Glutamatergic neuron (in vitro differentiated cells): ENCODE data around the gene PSPN. TPM values are rescaled to one million over a fixed set of nuclear protein-coding genes. Genes with fewer than 3 reads are reported as not detected.
"Not testable (repeated sequence)": the region's sequence is repeated elsewhere in the genome, so short reads cannot be mapped to it uniquely, and the experiment has no call there.

ENCODE experiments used
- DNase-seq: peaks from one replicate; pipeline ENCODE4 v3.0.0; 2022
- H3K27ac Mint-ChIP-seq: one replicate; pipeline ENCODE4 v1.8.0; 2020; ENCODE audit warnings: mild to moderate bottlenecking, mixed read lengths, inconsistent platforms; ENCODE audit not compliant: unreplicated experiment
- H3K27me3 Mint-ChIP-seq: one replicate; pipeline ENCODE4 v1.8.0; 2020; ENCODE audit warnings: mild to moderate bottlenecking, moderate library complexity, mixed read lengths, inconsistent platforms; ENCODE audit not compliant: unreplicated experiment
- H3K36me3 Mint-ChIP-seq: one replicate; pipeline ENCODE4 v1.8.0; 2020; ENCODE audit warnings: mild to moderate bottlenecking, mixed read lengths, inconsistent platforms; ENCODE audit not compliant: unreplicated experiment
- H3K4me1 Mint-ChIP-seq: one replicate; pipeline ENCODE4 v1.8.0; 2020; ENCODE audit warnings: mild to moderate bottlenecking, low read depth, mixed read lengths, inconsistent platforms; ENCODE audit not compliant: unreplicated experiment
- H3K4me3 Mint-ChIP-seq: one replicate; pipeline ENCODE4 v1.8.0; 2020; ENCODE audit warnings: mild to moderate bottlenecking, mixed read lengths, inconsistent platforms; ENCODE audit not compliant: unreplicated experiment
- H3K9me3 Mint-ChIP-seq: one replicate; pipeline ENCODE4 v1.8.0; 2020; ENCODE audit warnings: mild to moderate bottlenecking, moderate library complexity, mixed read lengths, inconsistent platforms; ENCODE audit not compliant: unreplicated experiment
- CTCF ChIP-seq: fragments of 200-600 bp; sonication (generic); IDR thresholded peaks from one replicate; pipeline ENCODE4 v1.5.0; 2021; ENCODE audit not compliant: partially characterized antibody, unreplicated experiment
- total RNA-seq: library from RNA; stranded (reverse); fragmentation: NEBNext Ultra II Directional; extraction: Animal tissue kit (Norgen Biotek cat#: 25700); gene quantifications from one replicate; pipeline ENCODE4 v1.2.1, GENCODE V29; 2021; ENCODE audit not compliant: unreplicated experiment

The PSPN gene
- total RNA-seq, 1 donor from 2014 or later, result 2.3 TPM

- Mint-ChIP-seq H3K36me3 (no peaks in the 10 kb centered on the region), H3K9me3 (peaks cover 2% of the 10 kb centered on the region), H3K4me1 (no peaks in the 10 kb centered on the region), H3K4me3 (no peak overlapping the region), H3K27me3 (no peaks in the 10 kb centered on the region), H3K27ac (no peak overlapping the region)
- DNase-seq, result no peak
- no peak for TF ChIP-seq CTCF
These were observed 23.2 kb downstream of the PSPN start for GRCh38 chr19:6352381-6353165.

GRCh38 chr19:6350688-6351087 lies 25.0 kb downstream of the PSPN start:
- H3K4me3 Mint-ChIP-seq, result no peak overlapping the region
- TF ChIP-seq CTCF, result no peak
- no peak overlapping the region for H3K27ac Mint-ChIP-seq
- no peaks in the 10 kb centered on the region for H3K27me3 Mint-ChIP-seq
- no peak for DNase-seq
- no peaks in the 10 kb centered on the region for H3K36me3 Mint-ChIP-seq
- peaks cover 2% of the 10 kb centered on the region for H3K9me3 Mint-ChIP-seq
- H3K4me1 Mint-ChIP-seq, result no peaks in the 10 kb centered on the region

GRCh38 chr19:6349271-6349670 lies 26.5 kb downstream of the PSPN start:
- not testable (repeated sequence) for H3K4me3 Mint-ChIP-seq, H3K4me1 Mint-ChIP-seq, H3K9me3 Mint-ChIP-seq, H3K27me3 Mint-ChIP-seq, H3K36me3 Mint-ChIP-seq, DNase-seq, H3K27ac Mint-ChIP-seq

GRCh38 chr19:6343462-6343861 lies 32.3 kb downstream of the PSPN start:
- Mint-ChIP-seq H3K4me1 (no peaks in the 10 kb centered on the region), H3K4me3 (no peak overlapping the region), H3K27ac (no peak overlapping the region), H3K27me3 (no peaks in the 10 kb centered on the region), H3K9me3 (peaks cover 1% of the 10 kb centered on the region), H3K36me3 (no peaks in the 10 kb centered on the region)
- no peak for TF ChIP-seq CTCF
- DNase-seq, result no peak

- Mint-ChIP-seq H3K27me3 (no peaks in the 10 kb centered on the region), H3K36me3 (no peaks in the 10 kb centered on the region), H3K9me3 (peaks cover 1% of the 10 kb centered on the region), H3K4me3 (no peak overlapping the region), H3K4me1 (no peaks in the 10 kb centered on the region), H3K27ac (no peak overlapping the region)
- TF ChIP-seq CTCF, result no peak
- DNase-seq, result no peak
These were observed 35.1 kb downstream of the PSPN start for GRCh38 chr19:6340493-6341201.
